OCI-M2 (cell line): ENCODE measurements around the gene SP140L.
"Not testable (repeated sequence)": the region's sequence is repeated elsewhere in the genome, so short reads cannot be mapped to it uniquely, and the experiment has no call there.

Experiments
- DNase-seq: peaks from one replicate; lab custom pipeline; 2025; ENCODE audit not compliant: unreplicated experiment; lab: John Stamatoyannopoulos, UW

The SP140L gene

GRCh38 chr2:230362030-230362691 is 35.2 kb downstream of the SP140L start:
- DNase-seq: no peak

GRCh38 chr2:230382108-230382507 is 55.1 kb downstream of the SP140L start:
- DNase-seq: no peak

GRCh38 chr2:230383453-230383852 is 56.5 kb downstream of the SP140L start:
- no peak for DNase-seq

- DNase-seq: no peak
These were observed 58.0 kb downstream of the SP140L start for GRCh38 chr2:230384986-230385385.

GRCh38 chr2:230394301-230394700 is 67.3 kb downstream of the SP140L start:
- no peak for DNase-seq

GRCh38 chr2:230398698-230399097 is 71.7 kb downstream of the SP140L start:
- peak; percentile 73 for DNase-seq

GRCh38 chr2:230400041-230400440 is 73.0 kb downstream of the SP140L start:
- DNase-seq: no peak

- DNase-seq: no peak
These were observed 73.5 kb downstream of the SP140L start for GRCh38 chr2:230400454-230400853.

GRCh38 chr2:230401026-230401425 is 74.0 kb downstream of the SP140L start:
- not testable (repeated sequence) for DNase-seq

GRCh38 chr2:230403746-230404145 is 76.8 kb downstream of the SP140L start:
- no peak for DNase-seq

- DNase-seq: no peak
These were observed 78.8 kb downstream of the SP140L start for GRCh38 chr2:230405824-230406223.

- no peak for DNase-seq
These were observed 81.3 kb downstream of the SP140L start for GRCh38 chr2:230408244-230408842.

GRCh38 chr2:230409316-230409715 is 82.3 kb downstream of the SP140L start:
- DNase-seq: not testable (repeated sequence)

GRCh38 chr2:230410263-230410662 is 83.3 kb downstream of the SP140L start:
- no peak for DNase-seq

- no peak for DNase-seq
These were observed 84.0 kb downstream of the SP140L start for GRCh38 chr2:230410861-230411569.

- no peak for DNase-seq
These were observed 84.8 kb downstream of the SP140L start for GRCh38 chr2:230411570-230412370.

- no peak for DNase-seq
These were observed 85.3 kb downstream of the SP140L start for GRCh38 chr2:230412371-230412711.

- DNase-seq: no peak
These were observed 85.9 kb downstream of the SP140L start for GRCh38 chr2:230412846-230413245.

- DNase-seq: no peak
These were observed 86.5 kb downstream of the SP140L start for GRCh38 chr2:230413479-230413878.

- DNase-seq: no peak
These were observed 87.3 kb downstream of the SP140L start for GRCh38 chr2:230414302-230414701.

- no peak for DNase-seq
These were observed 89.2 kb downstream of the SP140L start, which contains the start of gene SP100 for GRCh38 chr2:230416061-230416721. SP100 (plus strand) TSS chr2:230416201; CDS start chr2:230416297, 96 bp downstream.
